SK-N-SH treated with all-trans-retinoic acid at 6 μM for 48 hours (cell line): ENCODE data around the gene CELA1.

ENCODE experiments used
- BACH2 ChIP-seq: fragments of 250-450 bp; sonication (Bioruptor Pico); IDR thresholded peaks from 2 replicates; pipeline ENCODE4 v1.9.0; 2021; ENCODE audit warnings: mild to moderate bottlenecking, borderline replicate concordance
- ESRRG ChIP-seq: fragments of 250-450 bp; sonication (Bioruptor Pico); IDR thresholded peaks from 2 replicates; pipeline ENCODE4 v1.6.1; 2021; ENCODE audit warnings: mild to moderate bottlenecking
- TF ChIP-seq, protein P1 (sequence below): fragments of 250-450 bp; sonication (Bioruptor Pico); IDR thresholded peaks from 2 replicates; pipeline ENCODE4 v1.5.1; 2020; ENCODE audit warnings: low read depth, mild to moderate bottlenecking, moderate library complexity
- TF ChIP-seq, protein P2 (sequence below): fragments of 250-450 bp; sonication (Bioruptor Pico); IDR thresholded peaks from 2 replicates; pipeline ENCODE4 v1.5.0; 2020; ENCODE audit warnings: mild to moderate bottlenecking, moderate library complexity

DNA sequence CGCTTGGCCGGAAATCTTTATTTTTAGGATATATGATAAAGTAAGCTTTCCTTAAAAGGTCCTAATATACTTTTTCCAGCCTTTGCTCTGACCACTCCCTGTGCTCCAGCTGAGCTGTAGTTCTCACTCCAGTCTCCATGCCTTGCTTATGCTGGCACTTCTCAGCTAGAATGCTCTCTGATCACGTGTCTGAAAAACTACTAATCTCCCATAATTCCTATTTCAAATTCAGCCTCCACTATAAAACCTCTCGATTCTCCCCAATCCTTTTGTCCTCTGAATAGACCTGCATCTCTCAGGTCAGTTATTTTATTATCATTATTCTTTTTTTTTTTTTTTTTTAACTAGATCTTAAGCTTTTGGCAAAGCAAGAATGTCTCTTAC is 26.2 kb downstream of the CELA1 start:
- TF ChIP-seq, protein P1, sequence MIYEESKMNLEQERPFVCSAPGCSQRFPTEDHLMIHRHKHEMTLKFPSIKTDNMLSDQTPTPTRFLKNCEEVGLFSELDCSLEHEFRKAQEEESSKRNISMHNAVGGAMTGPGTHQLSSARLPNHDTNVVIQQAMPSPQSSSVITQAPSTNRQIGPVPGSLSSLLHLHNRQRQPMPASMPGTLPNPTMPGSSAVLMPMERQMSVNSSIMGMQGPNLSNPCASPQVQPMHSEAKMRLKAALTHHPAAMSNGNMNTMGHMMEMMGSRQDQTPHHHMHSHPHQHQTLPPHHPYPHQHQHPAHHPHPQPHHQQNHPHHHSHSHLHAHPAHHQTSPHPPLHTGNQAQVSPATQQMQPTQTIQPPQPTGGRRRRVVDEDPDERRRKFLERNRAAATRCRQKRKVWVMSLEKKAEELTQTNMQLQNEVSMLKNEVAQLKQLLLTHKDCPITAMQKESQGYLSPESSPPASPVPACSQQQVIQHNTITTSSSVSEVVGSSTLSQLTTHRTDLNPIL (CRISPR knock-in tag) = no peak
- TF ChIP-seq ESRRG = no peak
- no peak for TF ChIP-seq BACH2 (CRISPR knock-in tag)
- TF ChIP-seq, protein P2, sequence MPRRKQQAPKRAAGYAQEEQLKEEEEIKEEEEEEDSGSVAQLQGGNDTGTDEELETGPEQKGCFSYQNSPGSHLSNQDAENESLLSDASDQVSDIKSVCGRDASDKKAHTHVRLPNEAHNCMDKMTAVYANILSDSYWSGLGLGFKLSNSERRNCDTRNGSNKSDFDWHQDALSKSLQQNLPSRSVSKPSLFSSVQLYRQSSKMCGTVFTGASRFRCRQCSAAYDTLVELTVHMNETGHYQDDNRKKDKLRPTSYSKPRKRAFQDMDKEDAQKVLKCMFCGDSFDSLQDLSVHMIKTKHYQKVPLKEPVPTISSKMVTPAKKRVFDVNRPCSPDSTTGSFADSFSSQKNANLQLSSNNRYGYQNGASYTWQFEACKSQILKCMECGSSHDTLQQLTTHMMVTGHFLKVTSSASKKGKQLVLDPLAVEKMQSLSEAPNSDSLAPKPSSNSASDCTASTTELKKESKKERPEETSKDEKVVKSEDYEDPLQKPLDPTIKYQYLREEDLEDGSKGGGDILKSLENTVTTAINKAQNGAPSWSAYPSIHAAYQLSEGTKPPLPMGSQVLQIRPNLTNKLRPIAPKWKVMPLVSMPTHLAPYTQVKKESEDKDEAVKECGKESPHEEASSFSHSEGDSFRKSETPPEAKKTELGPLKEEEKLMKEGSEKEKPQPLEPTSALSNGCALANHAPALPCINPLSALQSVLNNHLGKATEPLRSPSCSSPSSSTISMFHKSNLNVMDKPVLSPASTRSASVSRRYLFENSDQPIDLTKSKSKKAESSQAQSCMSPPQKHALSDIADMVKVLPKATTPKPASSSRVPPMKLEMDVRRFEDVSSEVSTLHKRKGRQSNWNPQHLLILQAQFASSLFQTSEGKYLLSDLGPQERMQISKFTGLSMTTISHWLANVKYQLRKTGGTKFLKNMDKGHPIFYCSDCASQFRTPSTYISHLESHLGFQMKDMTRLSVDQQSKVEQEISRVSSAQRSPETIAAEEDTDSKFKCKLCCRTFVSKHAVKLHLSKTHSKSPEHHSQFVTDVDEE (CRISPR knock-in tag) = no peak
